Panc1 (cell line): ENCODE measurements around the gene SLC2A4RG. TPM values are rescaled to one million over a fixed set of nuclear protein-coding genes. Genes with fewer than 3 reads are reported as not detected.
A peak's percentile ranks its signal among the peaks of the same experiment; 100 is the strongest.

ENCODE experiments used
- ATAC-seq: fragments of 200-7000 bp; cut with Tn5 transposase; 2 replicates; pipeline ENCODE4 v1.9.1; 2020; ENCODE audit warnings: mild to moderate bottlenecking, moderate library complexity
- BruUV-seq: library from RNA; stranded (reverse); fragments of 400-500 nt; replicated peaks from 2 replicates; lab custom pipeline; 2021; lab: Mats Ljungman, UMichigan
- CTCF ChIA-PET: fragments of 300-600 bp; sonication (Branson Sonifier 250); formaldehyde crosslinking; loops from one replicate; lab custom pipeline; 2022; ENCODE audit warnings: antibody characterized with exemption; lab: Charles Lee
- POLR2A ChIA-PET: fragments of 300-600 bp; sonication (Branson Sonifier 250); formaldehyde crosslinking; loops from one replicate; lab custom pipeline; 2022; ENCODE audit warnings: antibody characterized with exemption; lab: Charles Lee
- DNase-seq: peaks from one replicate; pipeline ENCODE4 v3.0.0-alpha.2; 2010; ENCODE audit warnings: low read depth, low spot score
- H3K27ac ChIP-seq: 2 replicates; pipeline ENCODE4 v1.5.1; 2011; ENCODE audit warnings: mild to moderate bottlenecking, low read length, inconsistent platforms
- H3K27me3 ChIP-seq: fragments of 200-500 bp; sonication (Bioruptor generic); 2 replicates; pipeline ENCODE4 v1.6.0; 2014; ENCODE audit warnings: low read length, inconsistent platforms; ENCODE audit not compliant: control insufficient read depth, insufficient read depth
- H3K36me3 ChIP-seq: fragments of 200-500 bp; sonication (Bioruptor generic); 2 replicates; pipeline ENCODE4 v1.5.1; 2014; ENCODE audit warnings: inconsistent platforms, mild to moderate bottlenecking, low read length, moderate library complexity; ENCODE audit not compliant: control insufficient read depth, insufficient read depth
- H3K4me1 ChIP-seq: 2 replicates; pipeline ENCODE4 v1.5.1; 2011; ENCODE audit warnings: inconsistent platforms, mild to moderate bottlenecking, low read length, moderate library complexity; ENCODE audit not compliant: control insufficient read depth, insufficient read depth
- H3K4me3 ChIP-seq, 2 experiments: 2 replicates each; pipeline ENCODE4 v1.5.1; 2011 to 2012; ENCODE audit warnings: low read depth in 2 of 2, low read length in 2 of 2, mild to moderate bottlenecking in 2 of 2, inconsistent platforms in 1 of 2, moderate library complexity in 1 of 2
- H3K9me3 ChIP-seq: fragments of 200-500 bp; sonication (Bioruptor generic); 2 replicates; pipeline ENCODE4 v1.5.1; 2014; ENCODE audit warnings: low read depth, mild to moderate bottlenecking, inconsistent platforms, low read length, moderate library complexity; ENCODE audit not compliant: control insufficient read depth, insufficient read depth
- POLR2AphosphoS5 ChIP-seq: IDR thresholded peaks from 2 replicates; pipeline ENCODE4 v1.6.1; 2012; ENCODE audit warnings: mild to moderate bottlenecking, low read depth, low read length, moderate library complexity
- REST ChIP-seq, 2 experiments: IDR thresholded peaks; 2 replicates each; pipeline ENCODE4 v1.6.1; 2011 to 2012; ENCODE audit warnings: low read depth in 2 of 2, control low read depth in 1 of 2, low read length in 1 of 2, mild to moderate bottlenecking in 1 of 2, moderate library complexity in 1 of 2; ENCODE audit not compliant: insufficient read depth in 1 of 2
- SIN3A ChIP-seq: IDR thresholded peaks from 2 replicates; pipeline ENCODE4 v1.6.1; 2012; ENCODE audit warnings: low read depth, mild to moderate bottlenecking, low read length, moderate library complexity, borderline replicate concordance; ENCODE audit not compliant: insufficient read depth
- TCF7L2 ChIP-seq: IDR thresholded peaks from 2 replicates; pipeline ENCODE4 v1.6.1; 2011; ENCODE audit warnings: mild to moderate bottlenecking, low read depth, low read length, inconsistent platforms
- in situ Hi-C: cut with HindIII; loops from 2 replicates; pipeline ENCODE4 v1.10.0; 2016; ENCODE audit warnings: low sequenced_read_pairs, low pct_unique_long_range_greater_than_20kb
- intact Hi-C: fragments of 100-400 bp; cut with micrococcal nuclease; formaldehyde crosslinking; loops from one replicate; pipeline ENCODE4 v1.10.0; 2022; ENCODE audit not compliant: unreplicated experiment
- total RNA-seq: library from RNA; stranded (reverse); gene quantifications from one replicate; pipeline ENCODE4 v1.2.1, GENCODE V29; 2021; ENCODE audit not compliant: unreplicated experiment
- TF ChIP-seq, protein P1 (sequence below): fragments of 450-650 bp; IDR thresholded peaks from 2 replicates; pipeline ENCODE4 v1.5.1; 2017; ENCODE audit warnings: mild to moderate bottlenecking

Gene SLC2A4RG
- total RNA-seq, 1 experiment from 2014 or later, result 166 TPM

DNA sequence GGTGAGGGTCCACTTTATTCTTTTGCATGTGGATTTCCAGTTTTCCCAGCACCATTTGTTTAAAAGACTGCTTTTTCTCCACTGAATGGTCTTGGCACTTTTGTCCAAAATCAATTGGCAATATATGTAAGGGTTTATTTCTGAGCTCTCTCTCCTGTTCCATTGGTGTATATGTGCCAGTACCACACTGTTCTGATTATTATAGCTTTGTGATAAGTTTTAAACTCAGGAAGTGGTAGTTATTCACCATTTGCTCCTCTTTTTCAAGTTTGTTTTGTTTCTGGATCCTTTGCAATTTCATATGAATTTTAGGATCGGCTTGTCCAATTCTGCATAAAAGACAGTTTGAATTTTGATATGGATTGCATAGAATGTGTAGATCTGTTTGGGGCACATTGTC is 27.4 kb upstream of the SLC2A4RG start:
- Histone ChIP-seq H3K27ac (no peak overlapping the region), H3K4me3 (no peak overlapping the region), H3K36me3 (peaks cover 5% of the 10 kb centered on the region; the same call in 1 of the 2 replicates), H3K4me1 (peaks cover 4% of the 10 kb centered on the region; the same call in 1 of the 2 replicates), H3K9me3 (no peaks in the 10 kb centered on the region), H3K27me3 (no peaks in the 10 kb centered on the region)
- TSS peak; percentile 61 for BruUV-seq
- CTCF ChIA-PET, result no interaction called here
- in situ Hi-C loops (no loop called here), intact Hi-C loops (no loop called here)
- TF ChIP-seq, protein P1, sequence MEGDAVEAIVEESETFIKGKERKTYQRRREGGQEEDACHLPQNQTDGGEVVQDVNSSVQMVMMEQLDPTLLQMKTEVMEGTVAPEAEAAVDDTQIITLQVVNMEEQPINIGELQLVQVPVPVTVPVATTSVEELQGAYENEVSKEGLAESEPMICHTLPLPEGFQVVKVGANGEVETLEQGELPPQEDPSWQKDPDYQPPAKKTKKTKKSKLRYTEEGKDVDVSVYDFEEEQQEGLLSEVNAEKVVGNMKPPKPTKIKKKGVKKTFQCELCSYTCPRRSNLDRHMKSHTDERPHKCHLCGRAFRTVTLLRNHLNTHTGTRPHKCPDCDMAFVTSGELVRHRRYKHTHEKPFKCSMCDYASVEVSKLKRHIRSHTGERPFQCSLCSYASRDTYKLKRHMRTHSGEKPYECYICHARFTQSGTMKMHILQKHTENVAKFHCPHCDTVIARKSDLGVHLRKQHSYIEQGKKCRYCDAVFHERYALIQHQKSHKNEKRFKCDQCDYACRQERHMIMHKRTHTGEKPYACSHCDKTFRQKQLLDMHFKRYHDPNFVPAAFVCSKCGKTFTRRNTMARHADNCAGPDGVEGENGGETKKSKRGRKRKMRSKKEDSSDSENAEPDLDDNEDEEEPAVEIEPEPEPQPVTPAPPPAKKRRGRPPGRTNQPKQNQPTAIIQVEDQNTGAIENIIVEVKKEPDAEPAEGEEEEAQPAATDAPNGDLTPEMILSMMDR, result no peak
- TF ChIP-seq POLR2AphosphoS5, result no peak
- no peak for TF ChIP-seq REST (IDR thresholded peaks at IDR 0.05; ENCODE audit: insufficient read depth in 1 of 2, low read depth in 2 of 2, low read length in 1 of 2)
- TF ChIP-seq TCF7L2, result no peak
- ATAC-seq, result no peak
- POLR2A ChIA-PET, result no interaction called here
- no peak for DNase-seq

DNA sequence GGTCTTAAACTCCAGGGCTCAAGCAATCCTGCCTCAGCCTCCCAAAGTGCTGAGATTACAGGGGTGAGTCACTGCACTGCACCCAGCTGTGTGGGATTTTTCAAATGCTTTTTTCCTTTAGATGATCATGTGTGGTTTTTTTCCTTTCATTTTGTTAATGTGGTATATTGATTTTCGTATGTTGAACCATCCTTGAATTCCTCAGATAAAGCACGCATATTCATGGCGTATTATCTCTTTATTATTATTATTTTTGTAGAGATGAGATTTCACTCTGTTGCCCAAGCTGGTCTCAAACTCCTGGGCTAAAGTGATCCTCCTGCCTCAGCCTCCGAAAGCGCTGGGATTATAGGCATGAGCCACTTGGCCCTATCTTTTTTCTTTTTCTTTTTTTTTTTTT is 24.7 kb upstream of the SLC2A4RG start:
- Histone ChIP-seq H3K4me3 (no peak overlapping the region), H3K27ac (no peak overlapping the region), H3K9me3 (peaks cover 6% of the 10 kb centered on the region; the same call in 1 of the 2 replicates), H3K4me1 (no peaks in the 10 kb centered on the region), H3K36me3 (0 out of 2 replicates have a peak, but pooled peaks cover 5% of the 10 kb centered on the region), H3K27me3 (no peaks in the 10 kb centered on the region)
- TF ChIP-seq REST (IDR thresholded peaks at IDR 0.05; ENCODE audit: insufficient read depth in 1 of 2, low read depth in 2 of 2, low read length in 1 of 2) (no peak), TCF7L2 (no peak), SIN3A (no peak)
- TF ChIP-seq, protein P1, result no peak
- BruUV-seq, result no TSS peak
- ATAC-seq (no peak), DNase-seq (no peak)
- in situ Hi-C loops, result no loop called here
- ChIA-PET POLR2A (no interaction called here), CTCF (no interaction called here)
- intact Hi-C loops, result no loop called here
